B cell (primary cell): Measurements from ENCODE around the gene MICALL2. TPM values are rescaled to one million over a fixed set of nuclear protein-coding genes. Genes with fewer than 3 reads are reported as not detected.

Experiments
- ATAC-seq: fragments of 200-7000 bp; cut with Tn5 transposase; one replicate; pipeline ENCODE4 v1.10.0; 2021; ENCODE audit warnings: low read depth, mild to moderate bottlenecking, moderate number of reproducible peaks, moderate library complexity
- CTCF ChIA-PET: fragments of 350-600 bp; sonication (Branson Sonifier 250); formaldehyde crosslinking; loops from one replicate; lab custom pipeline; 2021; ENCODE audit warnings: antibody characterized with exemption, inconsistent platforms; lab: Charles Lee
- POLR2A ChIA-PET: fragments of 350-600 bp; sonication (Branson Sonifier 250); formaldehyde crosslinking; loops from one replicate; lab custom pipeline; 2021; ENCODE audit warnings: antibody characterized with exemption; lab: Charles Lee
- DNase-seq: peaks from one replicate; pipeline ENCODE4 v3.0.0; 2013
- H2AFZ ChIP-seq: 2 replicates; pipeline ENCODE4 v1.6.1; 2012; ENCODE audit warnings: mild to moderate bottlenecking, low read depth, low read length; ENCODE audit not compliant: insufficient read depth, poor library complexity, severe bottlenecking
- H3K27ac ChIP-seq, 2 donors: 1 replicate in 1 of 2; 2 replicates in 1 of 2; pipeline ENCODE4 v1.5.1; 2012 to 2013; ENCODE audit warnings: low read length in 2 of 2, mild to moderate bottlenecking in 2 of 2, moderate library complexity in 1 of 2
- H3K27me3 ChIP-seq, 4 experiments: fragments of 200-600 bp in 1 of 4; sonication (generic) in 1 of 4; replicated peaks in 1 of 4; 1 replicate in 2 of 4; 2 replicates in 2 of 4; pipeline versions ENCODE4 v1.6.1 to v1.7.0; 2013 to 2016; ENCODE audit warnings: low read length in 3 of 4, mild to moderate bottlenecking in 2 of 4, mixed read lengths in 1 of 4, moderate library complexity in 1 of 4; ENCODE audit not compliant: insufficient read depth in 4 of 4, control insufficient read depth in 3 of 4; ENCODE audit errors: control extremely low read depth in 1 of 4
- H3K36me3 ChIP-seq, 2 experiments: replicated peaks in 1 of 2; 1 replicate in 1 of 2; 2 replicates in 1 of 2; pipeline versions ENCODE4 v1.6.1 to v1.7.1; 2013; ENCODE audit warnings: low read length in 1 of 2; ENCODE audit not compliant: insufficient read depth in 2 of 2, control insufficient read depth in 1 of 2; ENCODE audit errors: control extremely low read depth in 1 of 2, extremely low read depth in 1 of 2
- H3K4me1 ChIP-seq, 2 donors: fragments of 200-600 bp in 1 of 2; sonication (generic) in 1 of 2; 1 replicate in 1 of 2; 2 replicates in 1 of 2; pipeline versions ENCODE4 v1.5.1 to v1.6.1; 2013 to 2017; ENCODE audit warnings: low read length in 2 of 2; ENCODE audit not compliant: control insufficient read depth in 2 of 2, insufficient read depth in 2 of 2
- H3K4me2 ChIP-seq: replicated peaks from 2 replicates; pipeline ENCODE3; 2012; ENCODE audit warnings: mild to moderate bottlenecking, low read depth, low read length; ENCODE audit not compliant: poor library complexity, severe bottlenecking
- H3K4me3 ChIP-seq, 5 experiments: fragments of 200-600 bp in 1 of 5; sonication (generic) in 1 of 5; 1 replicate in 3 of 5; 2 replicates in 2 of 5; pipeline versions ENCODE4 v1.5.1 to v1.7.0; 2011 to 2016; ENCODE audit warnings: low read length in 4 of 5, mild to moderate bottlenecking in 4 of 5, low read depth in 2 of 5, control low read depth in 1 of 5, moderate library complexity in 1 of 5; ENCODE audit not compliant: insufficient read depth in 1 of 5; ENCODE audit errors: control extremely low read depth in 1 of 5, extremely low read depth in 1 of 5
- H3K79me2 ChIP-seq: fragments of 200-600 bp; sonication (generic); one replicate; pipeline ENCODE4 v1.6.0; 2016; ENCODE audit warnings: low read length; ENCODE audit not compliant: control insufficient read depth, insufficient read depth
- H3K9ac ChIP-seq: fragments of 200-600 bp; sonication (generic); 2 replicates; pipeline ENCODE4 v1.6.1; 2017; ENCODE audit warnings: mild to moderate bottlenecking, low read length, moderate library complexity
- H3K9me3 ChIP-seq, 3 donors: one replicate each; pipeline versions ENCODE4 v1.6.1 to v1.7.1; 2013; ENCODE audit warnings: low read length in 2 of 3; ENCODE audit not compliant: control insufficient read depth in 2 of 3, insufficient read depth in 1 of 3; ENCODE audit errors: control extremely low read depth in 1 of 3
- H4K20me1 ChIP-seq: 2 replicates; pipeline ENCODE4 v1.6.0; 2012; ENCODE audit warnings: mild to moderate bottlenecking, low read length; ENCODE audit not compliant: insufficient read depth, control insufficient read depth, poor library complexity, severe bottlenecking
- H3K27ac Mint-ChIP-seq: one replicate; pipeline ENCODE4 v1.8.0; 2021; ENCODE audit warnings: mixed read lengths
- H3K27me3 Mint-ChIP-seq: one replicate; pipeline ENCODE4 v1.8.0; 2021; ENCODE audit warnings: mixed read lengths
- H3K4me1 Mint-ChIP-seq: one replicate; pipeline ENCODE4 v1.8.0; 2021; ENCODE audit warnings: mixed read lengths
- H3K4me3 Mint-ChIP-seq: one replicate; pipeline ENCODE4 v1.8.0; 2021; ENCODE audit warnings: mixed read lengths
- H3K9me3 Mint-ChIP-seq: one replicate; pipeline ENCODE4 v1.8.0; 2022; ENCODE audit warnings: mixed read lengths; ENCODE audit not compliant: insufficient read depth
- EZH2 ChIP-seq: IDR thresholded peaks from 2 replicates; pipeline ENCODE4 v1.6.1; 2012; ENCODE audit warnings: borderline replicate concordance, low read depth, mild to moderate bottlenecking, moderate library complexity, low read length; ENCODE audit not compliant: insufficient read depth, poor library complexity, severe bottlenecking
- WGBS: methylation state at CpG from one replicate; pipeline ENCODE4 v1.1.5; 2013; ENCODE audit warnings: missing lambda C conversion rate; ENCODE audit not compliant: insufficient coverage; 5-methylcytosine and 5-hydroxymethylcytosine counted together
- intact Hi-C: fragments of 100-400 bp; cut with micrococcal nuclease; formaldehyde crosslinking; loops from one replicate; pipeline ENCODE4 v1.10.0; 2022
- polyA plus RNA-seq: library from polyadenylated mRNA; depleted of rRNA; stranded (reverse); fragments of >200 nt; gene quantifications from 2 replicates; pipeline ENCODE4 v1.2.3, GENCODE V29; 2012
- total RNA-seq, 2 donors: library from RNA; stranded (reverse); fragments of 120-200 nt in 1 of 2; gene quantifications; 1 replicate in 1 of 2; 2 replicates in 1 of 2; pipeline versions ENCODE4 v1.2.3 to v1.2.4, GENCODE V29; 2013 to 2022
- TF ChIP-seq, protein P1 (sequence below): fragments of 200-600 bp; IDR thresholded peaks from one replicate; pipeline ENCODE4 v1.8.0; 2022; ENCODE audit warnings: antibody characterized with exemption, mild to moderate bottlenecking

Gene MICALL2
- total and polyA plus RNA-seq, 2 donors (not counting 1 experiment from before 2014, with no cell fraction given): 0.85 to 0.94 TPM

GRCh38 chr7:1457949-1458682 is 1.2 kb downstream of the MICALL2 start:
- H2AFZ ChIP-seq: peak overlapping the region; percentile 84
- no peaks in the 10 kb centered on the region for H3K36me3 ChIP-seq
- no peaks in the 10 kb centered on the region for H4K20me1 ChIP-seq
- Mint-ChIP-seq H3K4me3 (peak overlapping the region; percentile 59), H3K4me1 (peaks cover 20% of the 10 kb centered on the region), H3K27ac (no peak overlapping the region), H3K27me3 (no peaks in the 10 kb centered on the region), H3K9me3 (no peaks in the 10 kb centered on the region)
- WGBS: 77% methylated on average over 23 of the region's 23 CpGs
- H3K9me3 ChIP-seq: peaks cover 0 to 6% (median 0%) of the 10 kb centered on the region in 3 donors
- ATAC-seq: no peak
- no peak overlapping the region for H3K27ac ChIP-seq
- peak overlapping the region; percentile 83 for H3K9ac ChIP-seq
- DNase-seq: no peak
- ChIA-PET POLR2A (interaction anchor here (0.6 kb wide), 1 partner anchor 28 kb away, joined by 3 read pairs; no protein-coding TSS in a partner anchor), CTCF (no interaction called here)
- TF ChIP-seq, protein P1, sequence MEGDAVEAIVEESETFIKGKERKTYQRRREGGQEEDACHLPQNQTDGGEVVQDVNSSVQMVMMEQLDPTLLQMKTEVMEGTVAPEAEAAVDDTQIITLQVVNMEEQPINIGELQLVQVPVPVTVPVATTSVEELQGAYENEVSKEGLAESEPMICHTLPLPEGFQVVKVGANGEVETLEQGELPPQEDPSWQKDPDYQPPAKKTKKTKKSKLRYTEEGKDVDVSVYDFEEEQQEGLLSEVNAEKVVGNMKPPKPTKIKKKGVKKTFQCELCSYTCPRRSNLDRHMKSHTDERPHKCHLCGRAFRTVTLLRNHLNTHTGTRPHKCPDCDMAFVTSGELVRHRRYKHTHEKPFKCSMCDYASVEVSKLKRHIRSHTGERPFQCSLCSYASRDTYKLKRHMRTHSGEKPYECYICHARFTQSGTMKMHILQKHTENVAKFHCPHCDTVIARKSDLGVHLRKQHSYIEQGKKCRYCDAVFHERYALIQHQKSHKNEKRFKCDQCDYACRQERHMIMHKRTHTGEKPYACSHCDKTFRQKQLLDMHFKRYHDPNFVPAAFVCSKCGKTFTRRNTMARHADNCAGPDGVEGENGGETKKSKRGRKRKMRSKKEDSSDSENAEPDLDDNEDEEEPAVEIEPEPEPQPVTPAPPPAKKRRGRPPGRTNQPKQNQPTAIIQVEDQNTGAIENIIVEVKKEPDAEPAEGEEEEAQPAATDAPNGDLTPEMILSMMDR: no peak
- TF ChIP-seq EZH2: no peak
- no peaks in the 10 kb centered on the region for H3K79me2 ChIP-seq
- peak overlapping the region in 3 of 5 experiments; percentile 52 to 72 (median 65) for H3K4me3 ChIP-seq
- no peaks in the 10 kb centered on the region for H3K27me3 ChIP-seq
- H3K4me1 ChIP-seq: peaks cover 18 to 26% of the 10 kb centered on the region in 2 donors
- intact Hi-C loops: loop anchor here (2.0 kb wide), 2 partner anchors 45 to 47 kb away; partner anchors contain the start of gene INTS1
- H3K4me2 ChIP-seq: peak overlapping the region; percentile 100
